HCT116 (cell line): ENCODE measurements around the gene RABEPK. TPM values are rescaled to one million over a fixed set of nuclear protein-coding genes. Genes with fewer than 3 reads are reported as not detected.

ENCODE experiments used
- ATAC-seq: fragments of 200-7000 bp; cut with Tn5 transposase; 2 replicates; pipeline ENCODE4 v1.9.1; 2020; ENCODE audit warnings: mild to moderate bottlenecking, moderate library complexity
- BruUV-seq: library from RNA; stranded (reverse); fragments of 400-500 nt; replicated peaks from 2 replicates; lab custom pipeline; 2021; lab: Mats Ljungman, UMichigan
- CTCF ChIA-PET: fragments of 300-600 bp; sonication (Branson Sonifier 250); formaldehyde crosslinking; loops from one replicate; lab custom pipeline; 2021; ENCODE audit warnings: antibody characterized with exemption; lab: Charles Lee
- POLR2A ChIA-PET: fragments of 300-600, 350-600 bp; sonication (Branson Sonifier 250); formaldehyde crosslinking; loops from one replicate; lab custom pipeline; 2021; ENCODE audit warnings: antibody characterized with exemption; lab: Charles Lee
- RAD21 ChIA-PET, 2 experiments: fragments of 300-600 bp; sonication (Branson Sonifier 250); formaldehyde crosslinking; loops; one replicate each; lab custom pipeline; 2023; ENCODE audit warnings: low total read pairs in 2 of 2; ENCODE audit not compliant: uncharacterized antibody in 2 of 2, unreplicated experiment in 2 of 2, low non-redundant PET in 1 of 2; lab: Charles Lee
- DNase-seq: peaks from one replicate; pipeline ENCODE4 v3.0.0-alpha.2; 2010; ENCODE audit warnings: low read depth, low spot score
- H2AFZ ChIP-seq: fragments of 200-600 bp; shearing (Covaris generic), sonication (generic); 2 replicates; pipeline ENCODE4 v1.6.1; 2017; ENCODE audit warnings: low read depth, mixed run types, mixed read lengths, antibody characterized with exemption, low read length; ENCODE audit not compliant: poor library complexity, severe bottlenecking
- H3K27ac ChIP-seq: 2 replicates; pipeline ENCODE4 v1.5.1; 2012; ENCODE audit warnings: low read depth, low read length
- H3K27me3 ChIP-seq: fragments of 200-600 bp; sonication (generic); 2 replicates; pipeline ENCODE4 v1.6.1; 2016; ENCODE audit warnings: mixed run types, low read length, mixed read lengths; ENCODE audit not compliant: insufficient read depth
- H3K36me3 ChIP-seq, 2 experiments: fragments of 200-500 bp in 1 of 2; fragments of 200-600 bp in 1 of 2; sonication (Bioruptor generic) in 1 of 2; sonication (generic) in 1 of 2; 2 replicates each; pipeline versions ENCODE4 v1.5.1 to v1.6.1; 2014 to 2016; ENCODE audit warnings: low read length in 2 of 2, inconsistent platforms in 1 of 2, mixed read lengths in 1 of 2, mixed run types in 1 of 2; ENCODE audit not compliant: insufficient read depth in 2 of 2, control insufficient read depth in 1 of 2
- H3K4me1 ChIP-seq, 2 experiments: fragments of 200-600 bp in 1 of 2; sonication (generic) in 1 of 2; 2 replicates each; pipeline versions ENCODE4 v1.5.1 to v1.6.1; 2012 to 2017; ENCODE audit warnings: low read length in 2 of 2, inconsistent platforms in 1 of 2, mild to moderate bottlenecking in 1 of 2, mixed read lengths in 1 of 2, mixed run types in 1 of 2, moderate library complexity in 1 of 2; ENCODE audit not compliant: insufficient read depth in 2 of 2, control insufficient read depth in 1 of 2
- H3K4me2 ChIP-seq: fragments of 200-600 bp; sonication (generic); 2 replicates; pipeline ENCODE4 v1.6.1; 2017; ENCODE audit warnings: mixed run types, low read length, mixed read lengths
- H3K4me3 ChIP-seq, 2 experiments: fragments of 200-600 bp in 1 of 2; sonication (generic) in 1 of 2; replicated peaks in 1 of 2; 2 replicates each; pipeline ENCODE4 v1.5.1; 2011 to 2016; ENCODE audit warnings: low read length in 2 of 2, control low read depth in 1 of 2, low read depth in 1 of 2, mild to moderate bottlenecking in 1 of 2, mixed read lengths in 1 of 2, mixed run types in 1 of 2
- H3K79me2 ChIP-seq: fragments of 200-600 bp; sonication (generic); 2 replicates; pipeline ENCODE4 v1.6.1; 2017; ENCODE audit warnings: mild to moderate bottlenecking, mixed run types, low read length, moderate library complexity, mixed read lengths; ENCODE audit not compliant: insufficient read depth
- H3K9ac ChIP-seq: fragments of 200-600 bp; sonication (generic); 2 replicates; pipeline ENCODE4 v1.6.1; 2016; ENCODE audit warnings: low read length, mixed read lengths
- H3K9me2 ChIP-seq: fragments of 200-600 bp; sonication (generic), shearing (Covaris generic); 2 replicates; pipeline ENCODE4 v1.6.1; 2017; ENCODE audit warnings: mixed run types, mild to moderate bottlenecking, moderate library complexity; ENCODE audit not compliant: insufficient read depth
- H3K9me3 ChIP-seq, 2 experiments: fragments of 200-500 bp in 1 of 2; fragments of 200-600 bp in 1 of 2; sonication (Bioruptor generic) in 1 of 2; sonication (generic) in 1 of 2; 2 replicates each; pipeline ENCODE4 v1.6.1; 2014 to 2017; ENCODE audit warnings: low read length in 2 of 2, mixed read lengths in 2 of 2, inconsistent platforms in 1 of 2, low read depth in 1 of 2, mild to moderate bottlenecking in 1 of 2, mixed run types in 1 of 2, moderate library complexity in 1 of 2; ENCODE audit not compliant: control insufficient read depth in 1 of 2, insufficient read depth in 1 of 2
- H4K20me1 ChIP-seq: fragments of 200-600 bp; sonication (generic), shearing (Covaris generic); 2 replicates; pipeline ENCODE4 v1.6.1; 2017; ENCODE audit warnings: mixed run types, mild to moderate bottlenecking, moderate library complexity; ENCODE audit not compliant: insufficient read depth
- CEBPB ChIP-seq: IDR thresholded peaks from 2 replicates; pipeline ENCODE4 v1.6.1; 2012; ENCODE audit warnings: low read depth
- EGR1 ChIP-seq: IDR thresholded peaks from 2 replicates; pipeline ENCODE4 v1.6.1; 2012; ENCODE audit warnings: low read depth
- ELF1 ChIP-seq: IDR thresholded peaks from 2 replicates; pipeline ENCODE4 v1.6.1; 2012; ENCODE audit warnings: low read depth, borderline replicate concordance
- EZH2 ChIP-seq: fragments of 200-600 bp; sonication (generic); IDR thresholded peaks from 2 replicates; pipeline ENCODE4 v1.6.1; 2017; ENCODE audit warnings: antibody characterized with exemption, mixed run types
- POLR2A ChIP-seq: IDR thresholded peaks from 2 replicates; pipeline ENCODE4 v1.7.0; 2011; ENCODE audit warnings: borderline replicate concordance; ENCODE audit not compliant: insufficient read depth, insufficient read length; ENCODE audit errors: extremely low read depth
- POLR2AphosphoS5 ChIP-seq: IDR thresholded peaks from 2 replicates; pipeline ENCODE4 v1.6.1; 2011; ENCODE audit warnings: mild to moderate bottlenecking, low read depth, low read length, moderate library complexity
- SIN3A ChIP-seq: IDR thresholded peaks from 2 replicates; pipeline ENCODE4 v1.6.1; 2012; ENCODE audit warnings: low read depth
- SRF ChIP-seq: IDR thresholded peaks from 2 replicates; pipeline ENCODE4 v1.6.1; 2012; ENCODE audit warnings: low read depth
- TCF7L2 ChIP-seq: IDR thresholded peaks from 2 replicates; pipeline ENCODE4 v1.7.0; 2011; ENCODE audit warnings: borderline replicate concordance, inconsistent platforms; ENCODE audit not compliant: insufficient read depth, insufficient read length; ENCODE audit errors: extremely low read depth
- ZFX ChIP-seq: fragments of 450-650 bp; IDR thresholded peaks from 2 replicates; pipeline ENCODE4 v1.6.1; 2017
- intact Hi-C: fragments of 100-400 bp; cut with micrococcal nuclease; formaldehyde crosslinking; loops from 2 replicates; pipeline ENCODE4 v1.10.0; 2022
- total RNA-seq: library from RNA; stranded (reverse); gene quantifications from one replicate; pipeline ENCODE4 v1.2.1, GENCODE V29; 2021; ENCODE audit not compliant: unreplicated experiment
- TF ChIP-seq, protein P1 (sequence below): IDR thresholded peaks from 2 replicates; pipeline ENCODE4 v1.6.1; 2011; ENCODE audit warnings: mild to moderate bottlenecking, low read length, moderate library complexity; ENCODE audit not compliant: insufficient replicate concordance; ENCODE audit errors: extremely low read depth
- TF ChIP-seq, protein P2 (sequence below): IDR thresholded peaks from 2 replicates; pipeline ENCODE4 v1.6.1; 2012
- TF ChIP-seq, protein P3 (sequence below): IDR thresholded peaks from 2 replicates; pipeline ENCODE4 v1.6.1; 2012; ENCODE audit warnings: low read depth
- TF ChIP-seq, protein P4 (sequence below): IDR thresholded peaks from 2 replicates; pipeline ENCODE4 v1.6.1; 2012

Gene RABEPK
- total RNA-seq, 1 experiment from 2014 or later: 48.3 TPM

DNA sequence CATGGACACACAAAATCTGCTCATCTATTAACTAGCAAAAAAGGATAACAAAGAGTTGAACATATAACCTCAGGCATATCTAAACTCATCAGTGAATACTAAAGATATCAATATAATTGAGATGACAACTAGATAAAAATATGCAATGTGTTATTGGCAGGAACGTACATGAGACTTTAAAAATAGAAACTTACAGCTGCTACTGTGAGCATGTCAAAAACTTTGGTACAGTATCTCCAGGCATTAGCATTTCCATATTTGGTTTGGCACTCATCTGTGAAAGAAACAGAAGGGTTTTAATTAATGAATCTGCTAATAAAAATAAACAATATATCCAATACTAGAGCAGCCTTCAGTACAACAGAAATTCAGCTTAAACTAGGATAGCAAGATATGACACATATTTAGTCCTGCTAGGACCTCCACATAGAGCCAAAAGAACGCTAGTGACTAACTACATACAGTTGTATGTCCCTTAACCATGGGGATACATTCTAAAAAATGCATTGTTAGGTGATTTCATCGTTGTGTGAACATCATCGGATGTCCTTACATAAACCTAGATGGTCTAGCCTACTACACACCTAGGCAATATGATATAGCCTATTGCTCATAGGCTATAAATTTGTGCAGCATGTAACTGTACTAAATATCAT is 46.5 kb upstream of the RABEPK start:
- no peaks in the 10 kb centered on the region for H3K9me3 ChIP-seq
- H3K27ac ChIP-seq: no peak overlapping the region
- ATAC-seq (no peak), DNase-seq (no peak)
- H3K79me2 ChIP-seq: no peaks in the 10 kb centered on the region; the same call in 1 of the 2 replicates
- no peaks in the 10 kb centered on the region for H3K9me2 ChIP-seq
- ChIA-PET CTCF (no interaction called here), POLR2A (no interaction called here), RAD21 (no interaction called here)
- H3K27me3 ChIP-seq: no peaks in the 10 kb centered on the region
- intact Hi-C loops: no loop called here
- TF ChIP-seq SRF: no peak
- TF ChIP-seq, protein P1, sequence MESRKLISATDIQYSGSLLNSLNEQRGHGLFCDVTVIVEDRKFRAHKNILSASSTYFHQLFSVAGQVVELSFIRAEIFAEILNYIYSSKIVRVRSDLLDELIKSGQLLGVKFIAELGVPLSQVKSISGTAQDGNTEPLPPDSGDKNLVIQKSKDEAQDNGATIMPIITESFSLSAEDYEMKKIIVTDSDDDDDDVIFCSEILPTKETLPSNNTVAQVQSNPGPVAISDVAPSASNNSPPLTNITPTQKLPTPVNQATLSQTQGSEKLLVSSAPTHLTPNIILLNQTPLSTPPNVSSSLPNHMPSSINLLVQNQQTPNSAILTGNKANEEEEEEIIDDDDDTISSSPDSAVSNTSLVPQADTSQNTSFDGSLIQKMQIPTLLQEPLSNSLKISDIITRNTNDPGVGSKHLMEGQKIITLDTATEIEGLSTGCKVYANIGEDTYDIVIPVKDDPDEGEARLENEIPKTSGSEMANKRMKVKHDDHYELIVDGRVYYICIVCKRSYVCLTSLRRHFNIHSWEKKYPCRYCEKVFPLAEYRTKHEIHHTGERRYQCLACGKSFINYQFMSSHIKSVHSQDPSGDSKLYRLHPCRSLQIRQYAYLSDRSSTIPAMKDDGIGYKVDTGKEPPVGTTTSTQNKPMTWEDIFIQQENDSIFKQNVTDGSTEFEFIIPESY: no peak
- no peak for TF ChIP-seq EGR1
- TF ChIP-seq TCF7L2: no peak
- H3K4me2 ChIP-seq: no peak overlapping the region
- no peak overlapping the region for H2AFZ ChIP-seq
- peaks cover 19 to 20% of the 10 kb centered on the region in 2 experiments; a peak in 3 of 4 replicates for H3K36me3 ChIP-seq
- H3K9ac ChIP-seq: no peak overlapping the region
- H3K4me1 ChIP-seq: no peaks in the 10 kb centered on the region
- H3K4me3 ChIP-seq: no peak overlapping the region
- no peaks in the 10 kb centered on the region for H4K20me1 ChIP-seq
- no TSS peak for BruUV-seq

DNA sequence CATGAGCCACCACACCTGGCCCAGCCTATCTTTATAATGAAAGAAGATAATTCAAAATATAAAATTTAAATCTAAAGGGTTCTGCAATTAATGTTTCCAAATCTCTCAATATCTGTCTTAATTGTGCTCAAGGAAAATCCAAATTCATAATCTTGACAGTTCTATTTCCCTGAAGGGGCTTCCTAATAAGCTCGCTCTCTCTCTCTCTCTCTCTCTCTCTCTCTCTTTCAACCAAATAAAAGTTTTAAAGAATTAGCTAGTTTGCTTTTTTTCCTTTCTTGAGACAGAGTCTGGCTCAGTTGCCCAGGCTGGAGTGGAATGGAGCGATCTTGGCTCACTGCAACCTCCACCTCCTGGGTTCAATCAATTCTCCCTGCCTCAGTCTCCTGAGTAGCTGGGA is 43.8 kb upstream of the RABEPK start:
- no peak for DNase-seq
- intact Hi-C loops: no loop called here
- no TSS peak for BruUV-seq

More for the DNA sequence above, 43.8 kb upstream of the RABEPK start:
- no peaks in the 10 kb centered on the region for H3K9me3 ChIP-seq
- H3K27me3 ChIP-seq: no peaks in the 10 kb centered on the region
- H3K9me2 ChIP-seq: no peaks in the 10 kb centered on the region
- CTCF ChIA-PET: interaction anchor here (1.0 kb wide), 1 partner anchor 13 kb away, joined by 3 read pairs; no protein-coding TSS in a partner anchor
- no peak overlapping the region for H3K9ac ChIP-seq
- TF ChIP-seq SIN3A (no peak), CEBPB (no peak), POLR2A (no peak), ELF1 (no peak), EZH2 (no peak), POLR2AphosphoS5 (no peak), ZFX (no peak)
- TF ChIP-seq, protein P2, sequence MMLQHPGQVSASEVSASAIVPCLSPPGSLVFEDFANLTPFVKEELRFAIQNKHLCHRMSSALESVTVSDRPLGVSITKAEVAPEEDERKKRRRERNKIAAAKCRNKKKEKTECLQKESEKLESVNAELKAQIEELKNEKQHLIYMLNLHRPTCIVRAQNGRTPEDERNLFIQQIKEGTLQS: no peak
- TF ChIP-seq, protein P3, sequence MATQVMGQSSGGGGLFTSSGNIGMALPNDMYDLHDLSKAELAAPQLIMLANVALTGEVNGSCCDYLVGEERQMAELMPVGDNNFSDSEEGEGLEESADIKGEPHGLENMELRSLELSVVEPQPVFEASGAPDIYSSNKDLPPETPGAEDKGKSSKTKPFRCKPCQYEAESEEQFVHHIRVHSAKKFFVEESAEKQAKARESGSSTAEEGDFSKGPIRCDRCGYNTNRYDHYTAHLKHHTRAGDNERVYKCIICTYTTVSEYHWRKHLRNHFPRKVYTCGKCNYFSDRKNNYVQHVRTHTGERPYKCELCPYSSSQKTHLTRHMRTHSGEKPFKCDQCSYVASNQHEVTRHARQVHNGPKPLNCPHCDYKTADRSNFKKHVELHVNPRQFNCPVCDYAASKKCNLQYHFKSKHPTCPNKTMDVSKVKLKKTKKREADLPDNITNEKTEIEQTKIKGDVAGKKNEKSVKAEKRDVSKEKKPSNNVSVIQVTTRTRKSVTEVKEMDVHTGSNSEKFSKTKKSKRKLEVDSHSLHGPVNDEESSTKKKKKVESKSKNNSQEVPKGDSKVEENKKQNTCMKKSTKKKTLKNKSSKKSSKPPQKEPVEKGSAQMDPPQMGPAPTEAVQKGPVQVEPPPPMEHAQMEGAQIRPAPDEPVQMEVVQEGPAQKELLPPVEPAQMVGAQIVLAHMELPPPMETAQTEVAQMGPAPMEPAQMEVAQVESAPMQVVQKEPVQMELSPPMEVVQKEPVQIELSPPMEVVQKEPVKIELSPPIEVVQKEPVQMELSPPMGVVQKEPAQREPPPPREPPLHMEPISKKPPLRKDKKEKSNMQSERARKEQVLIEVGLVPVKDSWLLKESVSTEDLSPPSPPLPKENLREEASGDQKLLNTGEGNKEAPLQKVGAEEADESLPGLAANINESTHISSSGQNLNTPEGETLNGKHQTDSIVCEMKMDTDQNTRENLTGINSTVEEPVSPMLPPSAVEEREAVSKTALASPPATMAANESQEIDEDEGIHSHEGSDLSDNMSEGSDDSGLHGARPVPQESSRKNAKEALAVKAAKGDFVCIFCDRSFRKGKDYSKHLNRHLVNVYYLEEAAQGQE: no peak
- TF ChIP-seq, protein P4, sequence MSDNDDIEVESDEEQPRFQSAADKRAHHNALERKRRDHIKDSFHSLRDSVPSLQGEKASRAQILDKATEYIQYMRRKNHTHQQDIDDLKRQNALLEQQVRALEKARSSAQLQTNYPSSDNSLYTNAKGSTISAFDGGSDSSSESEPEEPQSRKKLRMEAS: no peak
- POLR2A ChIA-PET: no interaction called here
- no peak overlapping the region for H3K27ac ChIP-seq
- H4K20me1 ChIP-seq: no peaks in the 10 kb centered on the region
- peaks cover 16% of the 10 kb centered on the region for H3K79me2 ChIP-seq
- RAD21 ChIA-PET: no interaction called here
- ATAC-seq: no peak
- H3K4me1 ChIP-seq: no peaks in the 10 kb centered on the region
- peaks cover 11 to 12% of the 10 kb centered on the region in 2 experiments for H3K36me3 ChIP-seq
- no peak overlapping the region for H2AFZ ChIP-seq
- no peak overlapping the region for H3K4me2 ChIP-seq
- H3K4me3 ChIP-seq: no peak overlapping the region
